OCI-LY3 (cell line): ENCODE measurements around the gene CEP112.

Experiments used
- H2AFZ ChIP-seq: fragments of 200-600, 300-600 bp; shearing (Covaris generic); 2 replicates; pipeline ENCODE4 v1.6.0; 2014; ENCODE audit warnings: antibody characterized with exemption, low read depth, low read length
- H3K27ac ChIP-seq: fragments of 200-600, 300-600 bp; sonication (generic); 2 replicates; pipeline ENCODE4 v1.5.1; 2014; ENCODE audit warnings: mild to moderate bottlenecking, low read length, moderate library complexity, mixed read lengths
- H3K27me3 ChIP-seq: fragments of 200-600, 300-600 bp; sonication (generic); 2 replicates; pipeline ENCODE4 v1.6.1; 2014; ENCODE audit warnings: low read depth, low read length, mixed read lengths
- H3K36me3 ChIP-seq: fragments of 200-600, 300-600 bp; sonication (generic); replicated peaks from 2 replicates; pipeline ENCODE3; 2014; ENCODE audit warnings: low read depth, low read length, mixed read lengths
- H3K4me1 ChIP-seq: fragments of 300-600, 200-600 bp; sonication (generic); 2 replicates; pipeline ENCODE4 v1.6.1; 2014; ENCODE audit warnings: low read length, mixed read lengths
- H3K4me2 ChIP-seq: fragments of 200-600, 300-600 bp; sonication (generic); 2 replicates; pipeline ENCODE4 v1.6.1; 2014; ENCODE audit warnings: low read length, mixed read lengths
- H3K4me3 ChIP-seq: fragments of 300-600, 200-600 bp; sonication (generic); 2 replicates; pipeline ENCODE4 v1.5.1; 2014; ENCODE audit warnings: antibody characterized with exemption, mild to moderate bottlenecking, low read length, moderate library complexity
- H3K79me2 ChIP-seq: fragments of 300-600, 200-600 bp; shearing (Covaris generic); 2 replicates; pipeline ENCODE4 v1.6.1; 2014; ENCODE audit warnings: mild to moderate bottlenecking, low read length, mixed read lengths
- H3K9ac ChIP-seq: fragments of 300-600, 200-600 bp; shearing (Covaris generic); 2 replicates; pipeline ENCODE4 v1.6.0; 2014; ENCODE audit warnings: mild to moderate bottlenecking, low read length, moderate library complexity
- H3K9me3 ChIP-seq: fragments of 200-600, 300-600 bp; shearing (Covaris generic); 2 replicates; pipeline ENCODE4 v1.6.1; 2014; ENCODE audit warnings: low read length, mixed read lengths; ENCODE audit not compliant: insufficient read depth
- H4K20me1 ChIP-seq: fragments of 200-600, 300-600 bp; sonication (generic); 2 replicates; pipeline ENCODE4 v1.6.1; 2016; ENCODE audit warnings: low read length, mixed read lengths; ENCODE audit not compliant: insufficient read depth
- CTCF ChIP-seq: fragments of 200-600, 300-600 bp; sonication (generic); IDR thresholded peaks from 2 replicates; pipeline ENCODE4 v1.5.1; 2014; ENCODE audit warnings: antibody characterized with exemption, low read length, low read depth
- EZH2phosphoT487 ChIP-seq: fragments of 200-600 bp; shearing (Covaris generic); IDR thresholded peaks from 2 replicates; pipeline ENCODE4 v1.6.1; 2018; ENCODE audit warnings: antibody characterized with exemption, mixed run types, low read depth

Gene CEP112

DNA sequence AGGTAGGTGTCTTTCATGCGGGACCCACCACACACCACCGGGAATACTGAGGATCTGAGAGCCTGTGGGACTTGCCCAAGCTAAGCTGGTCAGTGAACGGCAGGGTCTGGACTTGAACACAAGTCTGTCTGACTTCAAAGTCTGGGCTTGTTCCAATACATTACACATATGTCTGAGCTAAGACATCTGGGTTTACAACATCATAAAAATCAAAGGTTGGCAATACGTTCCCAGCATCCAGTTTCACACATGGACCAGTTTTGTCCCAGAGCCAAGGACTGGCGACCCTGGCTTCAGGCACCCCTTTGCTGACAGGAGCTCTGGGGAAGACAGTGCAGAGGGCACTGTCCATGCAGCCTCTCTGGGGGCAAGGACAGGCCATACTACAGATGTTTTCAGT is 602.6 kb downstream of the CEP112 start:
- no peak overlapping the region for H3K9ac ChIP-seq
- TF ChIP-seq CTCF (no peak), EZH2phosphoT487 (no peak)
- no peaks in the 10 kb centered on the region for H4K20me1 ChIP-seq
- H3K9me3 ChIP-seq, result no peaks in the 10 kb centered on the region
- no peaks in the 10 kb centered on the region for H3K36me3 ChIP-seq
- H3K4me1 ChIP-seq, result peaks cover 1% of the 10 kb centered on the region; the same call in 1 of the 2 replicates
- no peak overlapping the region for H3K4me3 ChIP-seq
- no peaks in the 10 kb centered on the region for H3K27me3 ChIP-seq
- no peak overlapping the region for H2AFZ ChIP-seq
- H3K27ac ChIP-seq, result no peak overlapping the region
- no peak overlapping the region for H3K4me2 ChIP-seq
- no peaks in the 10 kb centered on the region for H3K79me2 ChIP-seq

DNA sequence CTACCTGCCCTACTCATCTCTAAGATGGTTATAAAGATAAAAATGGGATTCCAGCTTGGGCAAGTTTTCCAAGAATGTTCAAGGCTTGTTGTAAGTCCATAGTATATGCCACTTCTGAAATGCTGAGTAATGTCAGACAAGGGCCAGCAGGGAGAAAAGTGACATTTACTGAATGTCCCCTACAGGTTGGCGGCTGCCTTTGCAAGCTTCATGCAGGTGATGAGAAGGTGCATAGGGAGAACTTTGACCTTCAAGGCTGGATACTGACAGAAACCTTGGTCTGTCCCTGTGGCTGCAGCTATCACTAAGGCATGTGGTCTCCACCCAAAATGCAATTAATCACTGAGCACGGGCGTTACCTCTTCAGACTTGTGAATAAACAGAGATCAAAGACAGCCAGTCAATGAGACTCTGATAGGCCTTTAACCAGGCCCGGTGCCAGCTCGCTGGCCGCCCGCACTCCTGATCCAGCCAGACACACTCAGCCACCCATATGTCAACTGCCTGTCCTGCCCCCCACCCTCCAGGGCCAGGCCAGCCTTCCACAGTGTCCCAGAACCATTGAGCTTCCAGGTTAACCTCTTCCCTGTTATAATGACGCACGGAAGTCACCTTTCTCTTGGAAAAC is 603.6 kb downstream of the CEP112 start:
- Histone ChIP-seq H3K9ac (no peak overlapping the region), H2AFZ (no peak overlapping the region)

GRCh38 chr17:65587534-65588180 is 604.3 kb downstream of the CEP112 start:
- no peaks in the 10 kb centered on the region for H3K36me3 ChIP-seq
- H3K9ac ChIP-seq, result no peak overlapping the region
- no peaks in the 10 kb centered on the region for H3K27me3 ChIP-seq
- no peak overlapping the region for H3K27ac ChIP-seq
- H3K79me2 ChIP-seq, result no peaks in the 10 kb centered on the region
- H2AFZ ChIP-seq, result no peak overlapping the region
- no peak overlapping the region for H3K4me3 ChIP-seq
- TF ChIP-seq CTCF (no peak), EZH2phosphoT487 (no peak)
- H3K9me3 ChIP-seq, result no peaks in the 10 kb centered on the region
- no peaks in the 10 kb centered on the region for H3K4me1 ChIP-seq
- no peak overlapping the region for H3K4me2 ChIP-seq
- H4K20me1 ChIP-seq, result no peaks in the 10 kb centered on the region

More for the DNA sequence above, 603.6 kb downstream of the CEP112 start:
- Histone ChIP-seq H3K27ac (no peak overlapping the region), H3K9me3 (no peaks in the 10 kb centered on the region), H3K4me3 (no peak overlapping the region), H3K79me2 (no peaks in the 10 kb centered on the region), H3K36me3 (no peaks in the 10 kb centered on the region), H3K4me1 (no peaks in the 10 kb centered on the region), H3K4me2 (no peak overlapping the region), H3K27me3 (no peaks in the 10 kb centered on the region), H4K20me1 (no peaks in the 10 kb centered on the region)
- TF ChIP-seq EZH2phosphoT487, result no peak
- no peak for TF ChIP-seq CTCF

- TF ChIP-seq CTCF (no peak), EZH2phosphoT487 (no peak)
- H3K4me1 ChIP-seq, result no peaks in the 10 kb centered on the region
Measured at GRCh38 chr17:65586899-65587298, 605.0 kb downstream of the CEP112 start.

More at GRCh38 chr17:65586899-65587298, 605.0 kb downstream of the CEP112 start:
- Histone ChIP-seq H3K9me3 (no peaks in the 10 kb centered on the region), H3K4me3 (no peak overlapping the region), H4K20me1 (no peaks in the 10 kb centered on the region), H3K79me2 (no peaks in the 10 kb centered on the region), H3K27me3 (no peaks in the 10 kb centered on the region), H3K27ac (no peak overlapping the region), H3K9ac (no peak overlapping the region), H2AFZ (no peak overlapping the region), H3K4me2 (no peak overlapping the region), H3K36me3 (no peaks in the 10 kb centered on the region)
